Astrocyte of the cerebellum (primary cell): ENCODE results near the gene THAP4.

ENCODE experiments used
- DNase-seq: peaks from one replicate; pipeline ENCODE4 v3.0.0-alpha.2; 2011; ENCODE audit warnings: low read depth
- H3K4me3 ChIP-seq: 2 replicates; pipeline ENCODE4 v1.5.1; 2011; ENCODE audit warnings: mild to moderate bottlenecking, low read depth, low read length, moderate library complexity
- CTCF ChIP-seq: IDR thresholded peaks from 2 replicates; pipeline ENCODE4 v1.5.1; 2012; ENCODE audit warnings: low read length, low read depth, moderate library complexity, mild to moderate bottlenecking; ENCODE audit errors: missing control alignments
- in situ Hi-C: cut with HindIII; loops from 2 replicates; pipeline ENCODE4 v1.10.0; 2017; ENCODE audit warnings: low sequenced_read_pairs

The THAP4 gene

GRCh38 chr2:241599615-241600014, 37.3 kb downstream of the THAP4 start:
- no peak for DNase-seq
- H3K4me3 ChIP-seq: no peak overlapping the region
- no peak for TF ChIP-seq CTCF
- in situ Hi-C loops: no loop called here

- no peak overlapping the region for H3K4me3 ChIP-seq
- TF ChIP-seq CTCF: peak; percentile 31
- in situ Hi-C loops: no loop called here
- DNase-seq: no peak
Measured at GRCh38 chr2:241598487-241598886, 38.5 kb downstream of the THAP4 start.

GRCh38 chr2:241598061-241598460, 38.9 kb downstream of the THAP4 start:
- TF ChIP-seq CTCF: no peak
- no peak overlapping the region for H3K4me3 ChIP-seq
- in situ Hi-C loops: no loop called here
- no peak for DNase-seq

- in situ Hi-C loops: no loop called here
- TF ChIP-seq CTCF: no peak
- no peak for DNase-seq
- no peak overlapping the region for H3K4me3 ChIP-seq
Measured at GRCh38 chr2:241597561-241597960, 39.4 kb downstream of the THAP4 start.

GRCh38 chr2:241595600-241596140, 41.3 kb downstream of the THAP4 start:
- DNase-seq: no peak
- in situ Hi-C loops: no loop called here
- H3K4me3 ChIP-seq: no peak overlapping the region
- TF ChIP-seq CTCF: peak; percentile 63

GRCh38 chr2:241593271-241593670, 43.7 kb downstream of the THAP4 start:
- H3K4me3 ChIP-seq: no peak overlapping the region
- no peak for TF ChIP-seq CTCF
- in situ Hi-C loops: no loop called here
- no peak for DNase-seq
